HL-60 (cell line): Measurements from ENCODE around the gene TMEM19.
A peak's percentile ranks its signal among the peaks of the same experiment; 100 is the strongest.
"Not testable (repeated sequence)": the region's sequence is repeated elsewhere in the genome, so short reads cannot be mapped to it uniquely, and the experiment has no call there.

ENCODE experiments used
- DNase-seq, 2 experiments: peaks; one replicate each; pipeline ENCODE4 v3.0.0-alpha.2; 2010 to 2020; ENCODE audit warnings: low read depth in 1 of 2, low spot score in 1 of 2
- H3K27ac ChIP-seq: fragments of 250-450 bp; sonication (Bioruptor Pico); replicated peaks from 2 replicates; pipeline ENCODE4 v1.5.1; 2020; ENCODE audit warnings: mild to moderate bottlenecking, moderate library complexity
- H3K27me3 ChIP-seq: fragments of 250-450 bp; sonication (Bioruptor Pico); 2 replicates; pipeline ENCODE4 v1.5.1; 2021; ENCODE audit warnings: mild to moderate bottlenecking, moderate library complexity; ENCODE audit not compliant: insufficient read depth, poor library complexity, severe bottlenecking
- H3K4me3 ChIP-seq: replicated peaks from 2 replicates; pipeline ENCODE4 v1.5.1; 2011; ENCODE audit warnings: mild to moderate bottlenecking, control low read depth, low read length; ENCODE audit not compliant: insufficient read depth
- CTCF ChIP-seq: IDR thresholded peaks from one replicate; pipeline ENCODE4 v1.5.1; 2011; ENCODE audit warnings: low read length, control low read depth, inconsistent platforms; ENCODE audit not compliant: insufficient read depth
- GABPA ChIP-seq: IDR thresholded peaks from 2 replicates; pipeline ENCODE4 v1.6.1; 2012; ENCODE audit warnings: low read depth
- POLR2AphosphoS5 ChIP-seq: IDR thresholded peaks from 2 replicates; pipeline ENCODE4 v1.6.1; 2012; ENCODE audit warnings: low read depth
- SPI1 ChIP-seq: IDR thresholded peaks from 2 replicates; pipeline ENCODE4 v1.6.1; 2012; ENCODE audit warnings: low read depth, mild to moderate bottlenecking, borderline replicate concordance
- TF ChIP-seq, protein P1 (sequence below): IDR thresholded peaks from 2 replicates; pipeline ENCODE4 v1.6.1; 2012; ENCODE audit warnings: low read depth; ENCODE audit not compliant: insufficient replicate concordance

The TMEM19 gene

GRCh38 chr12:71686658-71687025 is 760 bp downstream of the TMEM19 start:
- H3K27ac ChIP-seq, result peak overlapping the region; percentile 88
- no peaks in the 10 kb centered on the region for H3K27me3 ChIP-seq
- peak overlapping the region; percentile 47 for H3K4me3 ChIP-seq
- DNase-seq, result no peak
- TF ChIP-seq SPI1 (no peak), POLR2AphosphoS5 (no peak), CTCF (no peak), GABPA (no peak)
- TF ChIP-seq, protein P1, sequence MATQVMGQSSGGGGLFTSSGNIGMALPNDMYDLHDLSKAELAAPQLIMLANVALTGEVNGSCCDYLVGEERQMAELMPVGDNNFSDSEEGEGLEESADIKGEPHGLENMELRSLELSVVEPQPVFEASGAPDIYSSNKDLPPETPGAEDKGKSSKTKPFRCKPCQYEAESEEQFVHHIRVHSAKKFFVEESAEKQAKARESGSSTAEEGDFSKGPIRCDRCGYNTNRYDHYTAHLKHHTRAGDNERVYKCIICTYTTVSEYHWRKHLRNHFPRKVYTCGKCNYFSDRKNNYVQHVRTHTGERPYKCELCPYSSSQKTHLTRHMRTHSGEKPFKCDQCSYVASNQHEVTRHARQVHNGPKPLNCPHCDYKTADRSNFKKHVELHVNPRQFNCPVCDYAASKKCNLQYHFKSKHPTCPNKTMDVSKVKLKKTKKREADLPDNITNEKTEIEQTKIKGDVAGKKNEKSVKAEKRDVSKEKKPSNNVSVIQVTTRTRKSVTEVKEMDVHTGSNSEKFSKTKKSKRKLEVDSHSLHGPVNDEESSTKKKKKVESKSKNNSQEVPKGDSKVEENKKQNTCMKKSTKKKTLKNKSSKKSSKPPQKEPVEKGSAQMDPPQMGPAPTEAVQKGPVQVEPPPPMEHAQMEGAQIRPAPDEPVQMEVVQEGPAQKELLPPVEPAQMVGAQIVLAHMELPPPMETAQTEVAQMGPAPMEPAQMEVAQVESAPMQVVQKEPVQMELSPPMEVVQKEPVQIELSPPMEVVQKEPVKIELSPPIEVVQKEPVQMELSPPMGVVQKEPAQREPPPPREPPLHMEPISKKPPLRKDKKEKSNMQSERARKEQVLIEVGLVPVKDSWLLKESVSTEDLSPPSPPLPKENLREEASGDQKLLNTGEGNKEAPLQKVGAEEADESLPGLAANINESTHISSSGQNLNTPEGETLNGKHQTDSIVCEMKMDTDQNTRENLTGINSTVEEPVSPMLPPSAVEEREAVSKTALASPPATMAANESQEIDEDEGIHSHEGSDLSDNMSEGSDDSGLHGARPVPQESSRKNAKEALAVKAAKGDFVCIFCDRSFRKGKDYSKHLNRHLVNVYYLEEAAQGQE, result no peak

- H3K27ac ChIP-seq, H3K27me3 ChIP-seq, DNase-seq: not testable (repeated sequence)
- H3K4me3 ChIP-seq, result peak overlapping the region; percentile 47; the same call in 1 of the 2 replicates
Measured at GRCh38 chr12:71687172-71687571, 1.3 kb downstream of the TMEM19 start.

- no peak overlapping the region for H3K27ac ChIP-seq
- no peak for DNase-seq
- no peak overlapping the region for H3K4me3 ChIP-seq
- H3K27me3 ChIP-seq, result no peaks in the 10 kb centered on the region
- TF ChIP-seq POLR2AphosphoS5, result no peak
- TF ChIP-seq SPI1, result no peak
- TF ChIP-seq, protein P1, result no peak
- no peak for TF ChIP-seq GABPA
- no peak for TF ChIP-seq CTCF
Measured at GRCh38 chr12:71688961-71689570, 3.2 kb downstream of the TMEM19 start.

- Histone ChIP-seq H3K27ac (no peak overlapping the region), H3K4me3 (no peak overlapping the region), H3K27me3 (no peaks in the 10 kb centered on the region)
- TF ChIP-seq CTCF (no peak), POLR2AphosphoS5 (no peak), GABPA (no peak)
- TF ChIP-seq, protein P1, result no peak
- no peak for DNase-seq
Measured at GRCh38 chr12:71691504-71692129, 5.7 kb downstream of the TMEM19 start.
